Kasumi-1 (cell line): ENCODE measurements around the gene NLRP9.

Experiments used
- DNase-seq, 2 experiments: peaks; one replicate each; lab custom pipeline; 2025; lab: John Stamatoyannopoulos, UW

NLRP9 gene

DNA sequence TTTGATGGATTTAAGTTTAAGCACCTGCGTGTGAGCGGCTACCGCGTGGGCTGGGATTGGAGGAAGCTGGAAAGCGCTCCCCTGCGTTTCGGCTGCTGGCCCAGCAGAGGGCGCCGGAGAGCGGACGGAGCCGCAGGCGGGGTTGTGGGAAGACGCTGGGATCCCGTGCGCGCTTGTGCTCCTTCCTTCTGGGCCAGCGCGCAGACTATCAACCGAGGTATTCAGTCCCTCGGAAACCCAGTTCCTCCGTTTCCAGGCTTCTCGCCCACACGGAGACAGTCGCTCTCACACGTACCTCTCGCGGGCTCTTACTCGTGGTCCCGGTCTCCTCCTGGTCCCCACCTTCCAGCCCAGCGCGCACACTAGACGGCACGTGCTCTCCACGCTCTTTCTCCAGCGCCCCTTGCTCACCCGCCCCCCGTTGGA lies 34.4 kb downstream of the NLRP9 start:
- DNase-seq, result no peak

DNA sequence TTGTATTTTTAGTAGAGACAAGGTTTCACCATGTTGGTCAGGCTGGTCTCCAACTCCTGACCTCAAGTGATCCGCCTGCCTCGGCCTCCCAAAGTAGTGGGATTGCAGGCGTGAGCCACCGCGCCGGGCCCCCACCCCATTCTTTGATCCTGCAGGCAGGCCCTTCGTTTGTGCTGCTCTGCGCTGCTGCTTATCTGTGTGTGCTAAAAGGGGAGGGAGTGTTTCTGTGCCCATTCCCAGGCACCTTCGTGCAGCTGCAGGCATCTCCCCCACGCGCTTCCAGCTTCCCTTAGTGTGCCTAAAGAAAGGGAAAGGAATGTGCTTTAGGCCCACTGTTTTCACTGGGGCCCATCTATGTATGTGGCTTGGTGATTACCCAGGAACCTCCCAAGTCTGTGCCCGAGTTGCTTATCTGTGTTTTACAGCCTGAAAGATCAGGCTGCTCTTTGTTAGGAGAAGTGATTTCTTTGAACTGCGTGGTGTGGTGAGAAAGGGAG lies 36.0 kb downstream of the NLRP9 start:
- DNase-seq, result no peak

DNA sequence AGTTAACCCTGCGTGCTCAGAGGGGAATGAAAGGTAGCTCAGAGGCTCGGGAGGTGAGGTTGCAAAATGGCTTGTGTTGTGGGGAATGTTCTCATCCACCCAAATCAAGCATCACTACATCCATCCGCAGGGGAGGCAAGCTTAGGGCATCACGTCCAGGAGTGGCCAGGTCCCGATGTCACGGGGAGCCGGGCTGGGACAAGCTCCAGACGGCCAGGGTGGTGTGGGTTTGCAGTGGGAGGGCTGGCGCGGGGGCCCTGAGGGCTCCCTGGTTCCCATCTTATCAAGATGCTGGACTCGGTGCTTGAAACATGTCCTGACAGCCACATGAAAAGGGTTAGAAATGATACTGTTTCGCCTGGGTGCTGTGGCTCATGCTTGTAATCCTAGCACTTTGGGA lies 37.4 kb downstream of the NLRP9 start:
- no peak for DNase-seq

DNA sequence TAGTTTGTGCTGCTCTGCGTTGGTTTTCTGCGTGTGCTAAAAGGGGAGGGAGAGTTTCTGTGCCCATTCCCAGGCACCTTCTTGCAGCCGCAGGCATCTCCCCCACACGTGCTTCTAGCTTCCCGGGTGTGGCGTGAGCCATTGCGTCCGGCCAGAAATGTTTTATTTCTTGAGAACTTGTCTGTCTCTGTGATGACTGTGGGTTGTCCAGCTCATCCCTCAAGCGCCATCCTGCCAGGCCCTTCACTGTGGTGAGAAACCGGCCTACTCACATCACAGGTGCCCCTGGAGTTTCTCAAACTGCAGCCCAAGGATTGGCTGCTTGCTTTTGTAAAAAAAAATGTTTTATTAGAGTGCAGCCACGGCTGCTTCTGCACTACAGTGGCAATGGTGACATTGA lies 39.0 kb downstream of the NLRP9 start:
- DNase-seq, result no peak

DNA sequence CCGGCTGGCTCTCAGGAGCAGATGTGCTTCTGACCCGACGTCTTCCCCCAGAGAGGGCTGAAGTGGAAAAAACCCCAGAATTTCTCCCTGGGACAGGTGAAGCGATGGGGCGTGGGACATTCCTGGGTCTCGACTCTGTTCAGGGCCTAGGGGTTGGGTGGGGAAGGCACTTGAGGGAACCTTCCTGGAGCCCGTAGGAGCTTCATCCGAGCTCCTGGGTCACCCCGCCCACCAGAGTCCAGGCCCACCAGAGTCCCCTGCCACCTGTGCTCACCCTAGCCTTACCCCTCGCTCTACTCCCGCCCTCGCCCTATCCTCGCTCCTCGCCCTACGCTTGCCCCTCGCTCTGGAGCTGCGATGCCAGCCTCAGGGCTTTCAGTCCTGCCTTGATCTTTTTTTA lies 39.9 kb downstream of the NLRP9 start:
- DNase-seq, result no peak

DNA sequence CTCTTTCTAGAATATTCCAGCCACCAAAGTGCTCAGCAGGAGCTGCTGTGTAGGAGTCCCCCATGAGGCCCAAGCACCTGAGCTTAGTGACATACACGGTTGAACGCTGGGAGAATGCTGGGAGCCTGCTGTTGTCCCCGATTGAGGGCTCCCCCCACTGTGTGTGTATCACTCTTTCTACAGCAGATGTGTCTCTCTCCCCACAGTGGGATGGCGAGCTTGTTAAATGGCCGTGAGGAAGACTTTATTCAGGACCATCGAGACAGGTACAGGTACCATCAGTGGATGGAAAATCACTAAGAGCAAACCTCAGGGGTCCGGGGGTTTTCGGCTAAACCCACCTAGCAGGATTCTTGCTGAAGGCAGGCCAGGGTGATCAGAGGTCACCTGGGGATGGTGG lies 40.5 kb downstream of the NLRP9 start:
- no peak for DNase-seq

DNA sequence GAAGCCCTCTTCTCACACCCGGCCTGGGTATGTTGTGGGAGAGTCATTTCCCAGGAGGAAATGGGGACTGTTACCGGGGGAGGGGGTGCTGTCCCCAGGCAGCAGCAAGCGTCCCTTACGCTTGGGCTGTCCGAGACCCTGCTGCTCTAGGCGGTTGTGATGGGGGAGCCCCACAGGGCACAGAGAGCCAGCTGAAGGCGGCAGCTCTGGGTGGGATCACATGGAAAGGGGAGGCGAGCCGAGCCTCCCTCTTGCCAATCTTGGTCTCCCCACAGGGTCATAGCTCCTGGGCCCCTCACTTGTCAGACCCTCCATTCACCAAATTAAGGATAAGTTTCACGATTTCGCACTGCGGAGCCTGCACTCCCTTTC lies 41.1 kb downstream of the NLRP9 start:
- DNase-seq, result no peak

DNA sequence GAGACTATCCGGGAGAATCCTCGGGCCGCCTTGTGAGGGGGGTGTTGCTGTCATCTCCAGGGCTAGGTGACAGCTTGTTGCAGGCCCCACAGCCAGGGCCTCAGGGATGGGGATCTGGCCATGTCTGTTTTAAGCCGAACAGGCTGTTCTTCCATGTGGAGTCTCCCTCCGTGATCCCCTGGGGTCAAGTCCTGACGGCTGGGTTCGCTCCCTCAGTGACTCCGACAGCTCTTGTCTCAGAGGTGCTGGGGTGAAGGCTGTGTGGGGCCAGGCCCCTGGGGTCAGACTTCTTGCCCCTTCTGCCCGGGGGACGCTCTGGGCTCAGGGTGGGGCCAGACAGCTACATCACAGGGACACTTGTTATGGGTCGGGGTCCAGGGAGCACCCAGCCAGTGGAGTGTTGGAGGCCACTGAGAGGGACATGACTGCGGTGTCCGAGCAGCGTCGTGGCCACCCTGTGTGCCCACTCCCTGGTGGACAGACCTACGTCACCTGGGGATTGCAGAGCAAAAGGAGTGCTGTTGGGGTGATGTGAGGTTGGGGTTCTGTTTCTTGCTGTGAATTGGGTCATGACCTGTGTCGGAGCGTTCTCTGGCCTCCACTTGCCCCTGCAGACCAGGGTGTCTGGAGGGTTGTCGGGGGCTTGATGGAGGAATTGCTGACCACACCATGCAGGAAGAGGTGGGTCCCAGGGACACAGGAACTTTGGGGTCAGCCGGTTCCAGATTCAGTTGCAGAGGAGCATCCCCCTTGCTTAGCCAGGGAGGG lies 41.7 kb downstream of the NLRP9 start:
- no peak for DNase-seq

DNA sequence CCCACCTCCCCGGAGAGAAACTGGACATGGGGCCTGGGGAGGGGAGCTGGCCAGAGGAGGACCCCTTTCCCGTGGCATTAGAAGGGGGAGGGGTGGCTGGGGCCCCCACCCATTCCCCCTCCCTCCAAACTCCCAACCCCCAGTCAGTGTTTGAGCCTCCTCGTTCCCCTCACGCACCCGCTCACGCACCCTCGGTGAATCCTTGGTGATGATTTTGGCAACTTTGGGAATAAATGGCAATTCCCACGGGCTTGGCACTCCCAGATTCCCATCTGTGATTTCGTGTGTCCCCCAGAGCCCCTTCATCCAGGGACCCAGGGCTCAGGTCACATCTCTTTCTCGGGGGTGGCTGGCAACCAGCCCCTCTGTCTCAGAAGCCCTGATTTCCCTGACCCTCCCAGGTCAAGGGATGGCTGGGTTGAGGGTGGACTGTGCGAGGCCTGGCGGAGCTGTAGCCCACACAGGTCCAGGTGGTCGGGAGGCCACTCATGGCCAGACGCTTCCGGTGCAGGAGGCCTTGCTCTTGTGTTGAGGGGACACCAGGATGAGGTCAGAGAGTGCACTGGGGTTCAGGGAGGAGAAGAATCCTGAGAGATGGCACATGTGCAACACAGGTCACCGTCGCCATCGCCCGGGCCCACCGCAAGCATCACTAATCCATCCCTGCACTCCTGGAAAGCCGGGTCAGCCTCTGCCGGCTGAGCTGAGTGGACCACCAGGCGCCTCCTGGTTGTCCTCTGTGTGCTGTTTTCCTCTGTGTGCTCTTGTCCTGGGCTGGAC lies 42.5 kb downstream of the NLRP9 start:
- DNase-seq, result no peak

DNA sequence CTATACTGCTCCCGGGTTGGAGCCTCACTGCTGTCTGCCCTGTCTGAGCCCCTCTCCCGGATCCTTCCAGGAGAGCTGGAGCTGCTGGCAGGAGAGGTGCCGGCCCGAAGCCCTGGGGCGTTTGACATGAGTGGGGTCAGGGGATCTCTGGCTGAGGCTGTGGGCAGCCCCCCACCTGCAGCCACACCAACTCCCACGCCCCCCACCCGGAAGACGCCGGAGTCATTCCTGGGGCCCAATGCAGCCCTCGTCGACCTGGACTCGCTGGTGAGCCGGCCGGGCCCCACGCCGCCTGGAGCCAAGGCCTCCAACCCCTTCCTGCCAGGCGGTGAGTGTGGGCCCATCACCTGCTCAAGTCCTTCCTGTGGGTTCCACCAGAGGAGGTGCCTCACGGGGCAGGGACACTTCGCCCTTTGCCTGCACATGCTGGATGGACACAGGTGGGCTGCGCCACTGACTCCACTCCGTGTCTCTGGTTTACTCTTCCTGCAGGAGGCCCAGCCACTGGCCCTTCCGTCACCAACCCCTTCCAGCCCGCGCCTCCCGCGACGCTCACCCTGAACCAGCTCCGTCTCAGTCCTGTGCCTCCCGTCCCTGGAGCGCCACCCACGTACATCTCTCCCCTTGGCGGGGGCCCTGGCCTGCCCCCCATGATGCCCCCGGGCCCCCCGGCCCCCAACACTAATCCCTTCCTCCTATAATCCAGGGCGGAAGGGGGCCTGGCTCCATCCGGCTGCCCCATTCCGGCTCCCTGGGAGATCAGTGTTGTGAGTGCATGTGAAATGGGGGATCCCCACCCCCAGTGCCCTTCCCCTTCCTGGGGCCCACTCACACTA lies 43.3 kb downstream of the NLRP9 start:
- no peak for DNase-seq

DNA sequence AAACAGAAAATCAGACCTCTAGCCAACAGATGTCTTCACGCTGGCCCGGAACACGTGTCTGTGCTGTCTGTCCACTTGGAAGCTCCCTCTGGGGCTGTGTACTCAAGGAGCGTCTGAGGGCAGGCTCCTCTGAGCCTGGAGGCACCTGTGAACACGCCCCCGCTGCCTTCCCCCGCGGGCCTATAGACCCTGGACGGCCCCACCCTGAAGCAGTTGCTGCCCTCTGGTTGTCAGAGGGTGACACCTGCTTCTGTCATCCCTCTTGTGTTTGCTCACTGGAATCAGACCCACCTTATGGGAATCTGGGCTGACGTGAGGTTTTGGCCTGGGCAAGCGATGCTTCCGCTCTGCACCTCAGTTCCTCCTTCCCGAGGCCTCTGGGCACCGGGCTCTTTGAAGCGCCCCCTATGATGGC lies 44.0 kb downstream of the NLRP9 start:
- DNase-seq, result no peak

DNA sequence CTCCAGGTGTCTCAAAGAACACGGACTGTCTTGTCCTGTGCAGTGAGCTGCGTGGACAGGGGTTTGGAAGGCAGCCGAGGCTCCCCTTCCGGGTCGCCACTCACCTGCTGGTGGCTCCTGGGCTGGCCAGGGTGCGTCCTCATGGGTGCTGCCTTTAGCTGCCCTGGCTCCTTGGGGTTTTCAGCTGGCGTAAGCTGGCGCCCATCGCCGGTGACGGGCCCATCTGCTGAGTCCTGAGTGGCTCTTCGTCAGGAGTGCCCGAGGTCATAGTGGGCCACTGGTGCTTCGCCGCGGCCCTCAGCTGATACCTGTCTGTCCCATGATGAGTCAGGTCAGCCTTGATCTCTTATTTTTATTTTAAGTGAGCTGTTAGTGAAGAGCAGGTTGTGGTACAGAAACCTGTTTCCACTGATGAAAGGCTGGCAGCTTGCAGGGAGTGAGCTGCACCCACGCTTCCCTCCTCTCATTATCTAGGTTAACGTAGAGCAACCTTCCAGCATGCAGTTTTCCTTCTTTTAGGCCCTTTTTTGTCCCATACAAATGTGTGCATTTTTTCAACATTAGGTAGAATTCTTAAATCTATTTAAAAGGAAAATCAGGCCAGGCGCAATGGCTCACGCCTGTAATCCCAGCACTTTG lies 44.7 kb downstream of the NLRP9 start:
- DNase-seq, result no peak

DNA sequence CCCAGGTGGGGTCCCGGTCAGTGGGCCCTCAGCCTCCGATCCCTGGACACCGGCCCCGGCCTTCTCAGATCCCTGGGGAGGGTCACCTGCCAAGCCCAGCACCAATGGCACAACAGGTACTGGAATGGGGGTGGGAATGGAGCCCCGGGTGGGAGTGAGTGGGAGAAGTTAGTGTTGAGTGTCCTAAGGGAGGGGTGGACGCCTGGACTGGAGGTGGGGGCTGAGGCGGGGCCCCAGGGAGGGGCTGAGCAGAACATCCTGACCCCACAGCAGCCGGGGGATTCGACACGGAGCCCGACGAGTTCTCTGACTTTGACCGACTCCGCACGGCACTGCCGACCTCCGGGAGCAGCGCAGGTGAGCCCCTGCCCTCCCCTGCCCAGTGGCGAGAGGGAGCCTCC lies 45.5 kb downstream of the NLRP9 start:
- no peak for DNase-seq

DNA sequence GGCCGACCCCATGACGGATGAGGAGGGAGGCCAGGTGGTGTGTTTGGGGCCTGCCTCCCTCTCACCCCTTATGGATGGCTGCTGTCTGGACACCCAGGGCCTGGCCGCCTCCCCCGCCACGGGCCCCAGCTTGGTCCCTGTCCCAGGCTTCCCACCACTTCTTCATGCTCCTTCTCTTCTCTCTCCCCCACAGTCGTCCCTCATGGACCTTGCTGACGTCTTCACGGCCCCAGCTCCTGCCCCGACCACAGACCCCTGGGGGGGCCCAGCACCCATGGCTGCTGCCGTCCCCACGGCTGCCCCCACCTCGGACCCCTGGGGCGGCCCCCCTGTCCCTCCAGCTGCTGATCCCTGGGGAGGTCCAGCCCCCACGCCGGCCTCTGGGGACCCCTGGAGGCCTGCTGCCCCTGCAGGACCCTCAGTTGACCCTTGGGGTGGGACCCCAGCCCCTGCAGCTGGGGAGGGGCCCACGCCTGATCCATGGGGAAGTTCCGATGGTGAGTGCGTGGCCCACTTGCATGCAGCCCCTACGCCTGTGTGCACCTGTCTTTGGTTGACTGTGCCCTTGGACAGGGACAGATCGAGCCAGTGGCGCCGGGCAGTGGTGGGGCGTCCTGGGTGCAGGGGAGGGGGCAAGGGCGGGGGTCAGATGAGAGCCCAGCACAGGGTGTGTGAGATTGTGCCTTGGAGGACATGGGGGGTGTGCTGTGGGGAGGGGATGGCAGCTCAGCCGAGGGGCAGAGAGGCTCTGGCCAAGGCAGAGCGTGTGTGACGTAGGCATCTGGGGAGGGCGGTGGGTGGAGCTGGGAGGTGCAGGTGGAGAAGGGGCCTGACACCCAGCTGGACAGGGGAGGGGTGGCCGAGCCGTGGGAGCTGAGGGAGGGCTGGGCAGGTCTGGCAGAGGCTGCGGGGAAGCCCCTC lies 46.4 kb downstream of the NLRP9 start:
- no peak for DNase-seq

DNA sequence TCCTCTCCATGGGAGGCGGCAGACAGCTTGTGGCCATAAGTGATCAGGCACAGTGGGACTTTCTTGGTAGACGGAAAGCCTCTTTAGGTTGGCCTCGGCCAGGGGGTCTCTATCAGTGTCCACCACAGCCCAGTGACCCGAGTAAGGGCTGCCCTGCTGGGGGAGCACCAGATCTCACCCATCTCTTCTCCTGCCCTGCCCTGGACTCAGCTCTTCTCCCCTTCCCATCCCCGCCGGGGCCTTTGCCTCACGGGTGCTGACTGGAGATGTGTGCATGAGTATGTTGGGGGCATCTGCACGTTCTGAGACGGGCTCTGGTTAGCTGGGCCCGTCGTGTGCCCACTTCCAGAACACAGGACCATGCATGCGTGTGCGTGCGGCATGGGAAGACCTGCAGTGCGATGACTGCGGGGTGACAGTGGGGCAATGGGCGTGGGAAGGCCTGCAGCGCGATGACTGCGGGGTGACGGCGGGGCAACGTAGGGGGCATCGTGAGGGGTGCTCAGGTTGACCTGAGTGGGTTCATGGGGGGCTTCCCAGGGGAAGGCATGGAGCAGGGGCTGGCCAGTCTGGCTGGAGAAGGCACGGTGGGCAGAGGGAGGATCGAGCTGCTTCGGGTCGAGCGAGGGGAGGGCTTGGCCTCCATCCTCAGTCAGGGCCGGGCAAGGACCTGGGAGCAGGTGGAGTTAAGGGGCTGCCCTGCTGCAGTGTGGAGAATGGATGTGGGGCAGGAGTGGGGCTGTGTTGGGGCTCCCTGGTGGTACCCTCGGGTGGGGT lies 47.2 kb downstream of the NLRP9 start:
- no peak for DNase-seq

DNA sequence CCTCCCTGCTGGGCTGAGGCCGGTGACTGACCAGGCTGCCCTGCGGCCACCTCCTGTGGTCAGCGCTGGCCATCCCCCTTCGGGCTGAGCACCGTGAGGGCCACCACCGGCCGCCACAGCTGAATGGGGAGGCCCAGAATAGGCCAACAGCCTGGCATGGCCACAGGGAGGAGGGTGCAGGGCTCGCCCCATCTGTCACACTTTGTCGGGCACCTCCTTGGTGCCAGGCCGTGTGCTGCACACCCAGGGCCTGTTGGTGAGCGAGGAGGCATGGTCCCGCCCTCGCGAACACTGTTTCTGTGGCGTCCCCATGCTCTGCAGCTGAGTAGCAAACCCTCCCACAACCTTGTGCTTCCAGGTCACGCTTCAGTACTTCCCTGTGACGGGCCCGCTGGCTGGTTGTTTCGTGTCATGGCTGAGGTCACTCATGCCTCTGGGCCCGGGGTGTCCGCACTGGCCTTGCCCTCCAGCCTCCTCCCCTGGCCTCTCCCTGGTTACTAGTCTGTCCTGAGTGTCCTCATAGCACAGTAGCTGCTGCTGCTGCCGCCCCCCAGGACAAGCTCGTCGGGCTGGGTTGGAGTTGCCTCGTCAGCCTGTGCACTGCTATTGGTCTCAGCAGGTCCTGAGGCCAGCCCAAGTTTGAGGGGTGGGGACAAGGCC lies 48.0 kb downstream of the NLRP9 start:
- no peak for DNase-seq

DNA sequence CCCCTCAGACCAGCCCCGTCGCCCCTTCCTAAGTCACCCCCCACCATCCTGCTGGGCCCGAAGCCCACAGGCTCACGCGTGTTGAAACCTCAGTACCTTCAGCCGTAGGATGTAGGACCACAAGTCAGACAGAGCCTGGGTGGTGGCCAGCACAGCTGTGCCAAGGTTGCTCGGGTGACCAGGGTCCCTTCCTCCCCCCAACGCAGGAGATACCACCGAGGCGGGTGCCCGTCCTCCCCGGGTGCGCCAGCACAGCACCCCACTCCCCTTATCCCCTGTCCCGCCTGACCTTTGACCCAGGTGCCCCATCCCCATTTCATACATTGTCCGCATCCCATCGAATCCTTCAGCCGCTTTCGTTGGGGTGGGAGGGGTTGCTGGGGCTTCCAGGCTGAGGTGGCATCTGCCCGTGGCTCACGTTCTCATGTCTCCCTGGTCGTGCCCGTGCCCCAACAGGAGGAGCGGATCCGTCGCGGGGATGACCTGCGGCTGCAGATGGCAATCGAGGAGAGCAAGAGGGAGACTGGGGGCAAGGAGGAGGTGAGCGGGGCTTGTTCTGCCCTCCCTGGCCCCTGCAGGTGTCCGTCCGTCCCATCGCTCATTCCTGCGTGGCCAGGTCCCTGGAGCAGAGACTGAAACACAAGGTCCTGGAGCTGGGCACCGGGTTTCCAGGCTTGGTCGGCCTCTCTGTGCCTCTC lies 48.6 kb downstream of the NLRP9 start:
- DNase-seq, result no peak

DNA sequence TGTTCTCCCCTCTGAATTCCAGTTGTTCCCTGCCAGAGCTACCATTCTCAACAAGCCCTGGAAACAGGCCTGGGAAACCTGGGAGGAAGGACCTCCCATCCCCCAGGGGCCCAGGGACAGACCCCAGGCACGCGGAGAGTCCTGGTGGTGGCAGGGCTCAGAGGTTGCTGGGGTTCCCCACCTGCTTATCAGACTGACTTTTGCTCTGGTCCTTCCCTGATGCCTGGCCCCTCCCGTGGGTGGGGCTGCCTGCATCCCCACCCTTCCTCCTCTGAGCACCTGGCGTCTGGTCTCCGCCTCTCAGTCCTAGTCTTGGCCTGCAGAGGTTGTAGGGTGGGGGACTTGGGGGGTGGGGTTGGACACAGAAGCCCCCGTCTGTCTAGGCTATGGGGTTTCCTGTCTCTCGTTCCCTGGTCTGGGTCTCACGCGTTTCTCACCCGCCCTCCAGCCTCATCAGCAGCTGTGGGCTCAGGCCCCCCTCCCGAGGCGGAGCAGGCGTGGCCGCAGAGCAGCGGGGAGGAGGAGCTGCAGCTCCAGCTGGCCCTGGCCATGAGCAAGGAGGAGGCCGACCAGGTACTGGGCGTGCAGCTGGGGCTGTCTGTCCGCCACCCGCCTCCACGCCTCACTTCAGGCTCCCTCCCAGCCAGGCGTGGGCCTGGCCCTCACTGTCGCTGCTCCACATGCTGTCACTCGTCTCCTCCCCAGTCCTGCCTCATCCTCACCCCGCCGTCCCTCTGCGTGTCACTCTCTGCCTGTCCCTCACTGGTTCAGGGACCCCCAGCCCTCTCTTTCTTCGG lies 49.6 kb downstream of the NLRP9 start:
- DNase-seq, result no peak
